IMR-90 (cell line): ENCODE data around the gene MYO5A. TPM values are rescaled to one million over a fixed set of nuclear protein-coding genes. Genes with fewer than 3 reads are reported as not detected.

ENCODE experiments used
- ATAC-seq: fragments of 200-7000 bp; cut with Tn5 transposase; 2 replicates; pipeline ENCODE4 v1.9.1; 2020; ENCODE audit warnings: low read depth, mild to moderate bottlenecking, moderate library complexity
- BruUV-seq: library from RNA; stranded (reverse); fragments of 400-500 nt; replicated peaks from 2 replicates; lab custom pipeline; 2021; lab: Mats Ljungman, UMichigan
- CTCF ChIA-PET: fragments of 300-600 bp; formaldehyde crosslinking; extraction: SDS; loops from one replicate; lab custom pipeline; 2021; ENCODE audit warnings: antibody characterized with exemption; lab: Yijun Ruan, JAX
- POLR2A ChIA-PET: fragments of 300-600 bp; sonication (Branson Sonifier 250); formaldehyde crosslinking; loops from one replicate; lab custom pipeline; 2022; ENCODE audit warnings: antibody characterized with exemption; ENCODE audit not compliant: unreplicated experiment; lab: Charles Lee
- DNase-seq: peaks from one replicate; pipeline ENCODE4 v3.0.0; 2013
- H2AFZ ChIP-seq: replicated peaks from 2 replicates; pipeline ENCODE3; 2013; ENCODE audit warnings: low read length, mild to moderate bottlenecking; ENCODE audit not compliant: poor library complexity
- H2AK5ac ChIP-seq: 2 replicates; pipeline ENCODE4 v1.6.1; 2013; ENCODE audit warnings: low read depth, low read length, inconsistent platforms
- H2AK9ac ChIP-seq: replicated peaks from 2 replicates; pipeline ENCODE3; 2013; ENCODE audit warnings: mild to moderate bottlenecking, low read depth, low read length, moderate library complexity; ENCODE audit not compliant: poor library complexity
- H2BK120ac ChIP-seq: 2 replicates; pipeline ENCODE4 v1.6.1; 2013; ENCODE audit warnings: low read depth, low read length, inconsistent platforms
- H2BK15ac ChIP-seq: 3 replicates; pipeline ENCODE4 v1.6.1; 2013; ENCODE audit warnings: low read depth, low read length, inconsistent platforms
- H2BK20ac ChIP-seq: 2 replicates; pipeline ENCODE4 v1.6.1; 2013; ENCODE audit warnings: low read depth, mild to moderate bottlenecking, inconsistent platforms, low read length, moderate library complexity
- H2BK5ac ChIP-seq: 2 replicates; pipeline ENCODE4 v1.6.1; 2013; ENCODE audit warnings: mild to moderate bottlenecking, low read depth, low read length, inconsistent platforms; ENCODE audit not compliant: poor library complexity, severe bottlenecking
- H3K14ac ChIP-seq: replicated peaks from 2 replicates; pipeline ENCODE4 v1.6.1; 2013; ENCODE audit warnings: low read depth, low read length, inconsistent platforms
- H3K18ac ChIP-seq: 2 replicates; pipeline ENCODE4 v1.6.1; 2013; ENCODE audit warnings: low read depth, low read length, control low read depth
- H3K23ac ChIP-seq: 2 replicates; pipeline ENCODE4 v1.6.1; 2013; ENCODE audit warnings: low read depth, low read length, inconsistent platforms
- H3K27ac ChIP-seq: 2 replicates; pipeline ENCODE4 v1.5.1; 2013; ENCODE audit warnings: mild to moderate bottlenecking, control low read depth, low read length; ENCODE audit not compliant: insufficient read depth
- H3K27me3 ChIP-seq: 2 replicates; pipeline ENCODE4 v1.6.1; 2013; ENCODE audit warnings: low read length; ENCODE audit not compliant: control insufficient read depth, insufficient read depth
- H3K36me3 ChIP-seq: 2 replicates; pipeline ENCODE4 v1.6.1; 2013; ENCODE audit warnings: low read length, mixed read lengths; ENCODE audit not compliant: control insufficient read depth, insufficient read depth
- H3K4ac ChIP-seq: 2 replicates; pipeline ENCODE4 v1.6.1; 2013; ENCODE audit warnings: low read depth, low read length, inconsistent platforms
- H3K4me1 ChIP-seq: 2 replicates; pipeline ENCODE4 v1.6.1; 2013; ENCODE audit warnings: low read length, mixed read lengths; ENCODE audit not compliant: control insufficient read depth, insufficient read depth
- H3K4me2 ChIP-seq: 2 replicates; pipeline ENCODE4 v1.6.1; 2013; ENCODE audit warnings: low read depth, mild to moderate bottlenecking, control low read depth, low read length, moderate library complexity
- H3K4me3 ChIP-seq: 2 replicates; pipeline ENCODE4 v1.5.1; 2013; ENCODE audit warnings: low read depth, mild to moderate bottlenecking, control low read depth, low read length, moderate library complexity; ENCODE audit not compliant: insufficient read depth
- H3K56ac ChIP-seq: 2 replicates; pipeline ENCODE4 v1.6.1; 2013; ENCODE audit warnings: low read length, inconsistent platforms; ENCODE audit not compliant: insufficient read depth; ENCODE audit errors: extremely low read depth
- H3K79me1 ChIP-seq, 2 experiments: 2 replicates each; pipeline ENCODE4 v1.6.1; 2013; ENCODE audit warnings: low read length in 2 of 2, inconsistent platforms in 1 of 2, low read depth in 1 of 2
- H3K9ac ChIP-seq: 2 replicates; pipeline ENCODE4 v1.6.1; 2013; ENCODE audit warnings: low read depth, low read length, control low read depth
- H3K9me1 ChIP-seq: 2 replicates; pipeline ENCODE4 v1.6.1; 2013; ENCODE audit warnings: low read length, inconsistent platforms; ENCODE audit not compliant: insufficient read depth
- H3K9me3 ChIP-seq: 2 replicates; pipeline ENCODE4 v1.6.1; 2013; ENCODE audit warnings: low read length; ENCODE audit not compliant: control insufficient read depth, insufficient read depth
- H4K20me1 ChIP-seq: 2 replicates; pipeline ENCODE4 v1.6.1; 2013; ENCODE audit warnings: low read length, inconsistent platforms; ENCODE audit not compliant: insufficient read depth
- H4K5ac ChIP-seq: 2 replicates; pipeline ENCODE4 v1.6.1; 2013; ENCODE audit warnings: mild to moderate bottlenecking, low read depth, low read length, control low read depth
- H4K8ac ChIP-seq, 2 experiments: 2 replicates each; pipeline ENCODE4 v1.6.1; 2013; ENCODE audit warnings: low read depth in 2 of 2, low read length in 2 of 2, control low read depth in 1 of 2, inconsistent platforms in 1 of 2
- H4K91ac ChIP-seq: 2 replicates; pipeline ENCODE4 v1.6.1; 2013; ENCODE audit warnings: low read depth, low read length, inconsistent platforms; ENCODE audit not compliant: insufficient read depth
- BHLHE40 ChIP-seq: fragments of 150-350 bp; IDR thresholded peaks from 2 replicates; pipeline ENCODE4 v1.6.1; 2016; ENCODE audit warnings: mild to moderate bottlenecking, low read depth, low read length
- CHD1 ChIP-seq: IDR thresholded peaks from 2 replicates; pipeline ENCODE4 v1.6.1; 2012; ENCODE audit warnings: low read depth, low read length, improper control_type of control experiment
- ELK1 ChIP-seq: fragments of 150-350 bp; IDR thresholded peaks from 2 replicates; pipeline ENCODE4 v1.6.1; 2016; ENCODE audit warnings: low read depth, mild to moderate bottlenecking, low read length, moderate library complexity, borderline replicate concordance
- MAFK ChIP-seq: IDR thresholded peaks from 2 replicates; pipeline ENCODE4 v1.6.1; 2012; ENCODE audit warnings: low read depth, low read length, improper control_type of control experiment
- SMC3 ChIP-seq: fragments of 150-350 bp; IDR thresholded peaks from 2 replicates; pipeline ENCODE4 v1.6.1; 2016; ENCODE audit warnings: low read depth, mild to moderate bottlenecking, antibody characterized with exemption, low read length, moderate library complexity
- USF2 ChIP-seq: fragments of 150-350 bp; IDR thresholded peaks from 2 replicates; pipeline ENCODE4 v1.6.1; 2017; ENCODE audit warnings: mild to moderate bottlenecking, antibody characterized with exemption, low read length, low read depth
- WGBS, 2 experiments: methylation state at CpG; one replicate each; pipeline versions ENCODE4 v1.1.5 to v1.1.7; 2013; ENCODE audit warnings: missing lambda C conversion rate in 2 of 2; ENCODE audit not compliant: insufficient read length in 1 of 2; ENCODE audit errors: extremely low coverage in 2 of 2; 5-methylcytosine and 5-hydroxymethylcytosine counted together
- dilution Hi-C: fragments of 300-500 bp; cut with HindIII; formaldehyde crosslinking; loops from one replicate; pipeline ENCODE4 v1.14.3; 2018; ENCODE audit warnings: low sequenced_read_pairs; ENCODE audit not compliant: unreplicated experiment
- in situ Hi-C: fragments of 300-500 bp; cut with MboI; formaldehyde crosslinking; loops from 3 replicates; pipeline ENCODE4 v1.14.3; 2019; ENCODE audit warnings: low sequenced_read_pairs, inconsistent platforms, mixed read lengths
- intact Hi-C: fragments of 100-400 bp; cut with micrococcal nuclease; formaldehyde crosslinking; loops from 2 replicates; pipeline ENCODE4 v1.10.0; 2022
- polyA plus RNA-seq, 3 experiments: library from polyadenylated mRNA; depleted of rRNA; stranded (reverse); fragments of >200 nt; gene quantifications; 2 replicates each; pipeline ENCODE4 v1.2.3, GENCODE V29; 2012; ENCODE audit warnings: low replicate concordance in 1 of 3
- total RNA-seq: library from RNA; depleted of rRNA; stranded (reverse); fragments of >200 nt; gene quantifications from 2 replicates; pipeline ENCODE4 v1.2.3, GENCODE V29; 2012

The MYO5A gene
- total and polyA plus RNA-seq, 2 of the 4 experiments (the other 2 are of a cell fraction) = 19.4 to 69.2 TPM

GRCh38 chr15:52464478-52464877 lies 64.2 kb downstream of the MYO5A start:
- H3K4me2 ChIP-seq = no peak overlapping the region
- TF ChIP-seq USF2 = no peak
- no peak for TF ChIP-seq SMC3
- TF ChIP-seq MAFK = no peak
- no peak for TF ChIP-seq BHLHE40
- TF ChIP-seq ELK1 = no peak
- no peak for TF ChIP-seq CHD1
- WGBS, 2 experiments = 80% methylated on average over 2 of the region's 3 CpGs; no CpG with 5 or more reads in 1 of the 2 experiments
- no peak overlapping the region for H2AK5ac ChIP-seq
- H3K9ac ChIP-seq = no peak overlapping the region
- no peak overlapping the region for H3K4me3 ChIP-seq
- no peak overlapping the region for H3K23ac ChIP-seq
- H3K14ac ChIP-seq = no peak overlapping the region
- in situ Hi-C loops = no loop called here
- H3K4ac ChIP-seq = no peak overlapping the region
- DNase-seq (no peak), ATAC-seq (peak; percentile 21; the same call in 1 of the 2 replicates)
- no peak overlapping the region for H3K18ac ChIP-seq
- no peaks in the 10 kb centered on the region for H3K36me3 ChIP-seq
- no peak overlapping the region for H4K5ac ChIP-seq
- no peak overlapping the region for H2BK15ac ChIP-seq
- no peaks in the 10 kb centered on the region for H3K27me3 ChIP-seq
- peaks cover 9% of the 10 kb centered on the region; the same call in 1 of the 2 replicates for H4K20me1 ChIP-seq
- intact Hi-C loops = loop anchor here (5.0 to 10.0 kb wide), 2 partner anchors 37 to 50 kb away; no protein-coding TSS in a partner anchor
- no peak overlapping the region for H4K91ac ChIP-seq
- H3K4me1 ChIP-seq = peaks cover 7% of the 10 kb centered on the region
- H2AFZ ChIP-seq = no peak overlapping the region
- H2BK5ac ChIP-seq = no peak overlapping the region
- ChIA-PET CTCF (interaction anchor here (1.2 kb wide), 1 partner anchor 206 kb away, joined by 3 read pairs; no protein-coding TSS in a partner anchor), POLR2A (no interaction called here)
- BruUV-seq = no TSS peak
- no peak overlapping the region for H3K27ac ChIP-seq
- H3K9me1 ChIP-seq = no peaks in the 10 kb centered on the region
- H4K8ac ChIP-seq = no peak overlapping the region
- H2BK120ac ChIP-seq = no peak overlapping the region
- H3K56ac ChIP-seq = no peak overlapping the region
- dilution Hi-C loops = no loop called here
- peaks cover 27 to 38% of the 10 kb centered on the region in 2 experiments for H3K79me1 ChIP-seq
- H2AK9ac ChIP-seq = no peak overlapping the region
- H2BK20ac ChIP-seq = no peak overlapping the region
- peaks cover 2% of the 10 kb centered on the region; the same call in 1 of the 2 replicates for H3K9me3 ChIP-seq
